ENCODE results near the gene STAP1. TPM values are rescaled to one million over a fixed set of nuclear protein-coding genes. Genes with fewer than 3 reads are reported as not detected.

STAP1 gene
- total RNA-seq, 4 donors from 2014 or later: 0.59 to 0.90 TPM; not detected in 2

- no peak for DNase-seq
- no peaks in the 10 kb centered on the region for H3K27me3 ChIP-seq
- H3K4me3 ChIP-seq: no peak overlapping the region
- H3K36me3 ChIP-seq: no peaks in the 10 kb centered on the region
- H3K27ac ChIP-seq: no peak overlapping the region
- no peaks in the 10 kb centered on the region for H3K9me3 ChIP-seq
- no peak for TF ChIP-seq POLR2A (IDR thresholded peaks at IDR 0.05)
- TF ChIP-seq, protein P1, sequence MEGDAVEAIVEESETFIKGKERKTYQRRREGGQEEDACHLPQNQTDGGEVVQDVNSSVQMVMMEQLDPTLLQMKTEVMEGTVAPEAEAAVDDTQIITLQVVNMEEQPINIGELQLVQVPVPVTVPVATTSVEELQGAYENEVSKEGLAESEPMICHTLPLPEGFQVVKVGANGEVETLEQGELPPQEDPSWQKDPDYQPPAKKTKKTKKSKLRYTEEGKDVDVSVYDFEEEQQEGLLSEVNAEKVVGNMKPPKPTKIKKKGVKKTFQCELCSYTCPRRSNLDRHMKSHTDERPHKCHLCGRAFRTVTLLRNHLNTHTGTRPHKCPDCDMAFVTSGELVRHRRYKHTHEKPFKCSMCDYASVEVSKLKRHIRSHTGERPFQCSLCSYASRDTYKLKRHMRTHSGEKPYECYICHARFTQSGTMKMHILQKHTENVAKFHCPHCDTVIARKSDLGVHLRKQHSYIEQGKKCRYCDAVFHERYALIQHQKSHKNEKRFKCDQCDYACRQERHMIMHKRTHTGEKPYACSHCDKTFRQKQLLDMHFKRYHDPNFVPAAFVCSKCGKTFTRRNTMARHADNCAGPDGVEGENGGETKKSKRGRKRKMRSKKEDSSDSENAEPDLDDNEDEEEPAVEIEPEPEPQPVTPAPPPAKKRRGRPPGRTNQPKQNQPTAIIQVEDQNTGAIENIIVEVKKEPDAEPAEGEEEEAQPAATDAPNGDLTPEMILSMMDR (IDR thresholded peaks at IDR 0.05): no peak
- no peaks in the 10 kb centered on the region for H3K4me1 ChIP-seq
- intact Hi-C loops (cut with DNase I; ENCODE audit: low total_unique reads): no loop called here
Observed at GRCh38 chr4:67614186-67614585, 55.7 kb downstream of the STAP1 start.

GRCh38 chr4:67615119-67615518 lies 56.6 kb downstream of the STAP1 start:
- Histone ChIP-seq H3K36me3 (no peaks in the 10 kb centered on the region), H3K27me3 (no peaks in the 10 kb centered on the region), H3K9me3 (no peaks in the 10 kb centered on the region), H3K4me3 (no peak overlapping the region), H3K4me1 (no peaks in the 10 kb centered on the region), H3K27ac (no peak overlapping the region)
- intact Hi-C loops (cut with DNase I; ENCODE audit: low total_unique reads): no loop called here
- no peak for DNase-seq
- TF ChIP-seq, protein P1 (IDR thresholded peaks at IDR 0.05): no peak
- TF ChIP-seq POLR2A (IDR thresholded peaks at IDR 0.05): no peak

- Histone ChIP-seq H3K4me3 (no peak overlapping the region), H3K4me1 (no peaks in the 10 kb centered on the region), H3K36me3 (no peaks in the 10 kb centered on the region), H3K27ac (no peak overlapping the region), H3K27me3 (no peaks in the 10 kb centered on the region), H3K9me3 (no peaks in the 10 kb centered on the region)
- DNase-seq: no peak
- intact Hi-C loops (cut with DNase I; ENCODE audit: low total_unique reads): no loop called here
- TF ChIP-seq, protein P1 (IDR thresholded peaks at IDR 0.05): no peak
- TF ChIP-seq POLR2A (IDR thresholded peaks at IDR 0.05): no peak
Observed at GRCh38 chr4:67616478-67616877, 58.0 kb downstream of the STAP1 start.

GRCh38 chr4:67624939-67625338 lies 66.4 kb downstream of the STAP1 start:
- no peaks in the 10 kb centered on the region for H3K27me3 ChIP-seq
- intact Hi-C loops (cut with DNase I; ENCODE audit: low total_unique reads): no loop called here
- H3K4me1 ChIP-seq: no peaks in the 10 kb centered on the region
- no peak overlapping the region for H3K4me3 ChIP-seq
- H3K36me3 ChIP-seq: no peaks in the 10 kb centered on the region
- DNase-seq: no peak
- no peak for TF ChIP-seq POLR2A (IDR thresholded peaks at IDR 0.05)
- TF ChIP-seq, protein P1 (IDR thresholded peaks at IDR 0.05): no peak
- no peak overlapping the region for H3K27ac ChIP-seq
- no peaks in the 10 kb centered on the region for H3K9me3 ChIP-seq

DNA sequence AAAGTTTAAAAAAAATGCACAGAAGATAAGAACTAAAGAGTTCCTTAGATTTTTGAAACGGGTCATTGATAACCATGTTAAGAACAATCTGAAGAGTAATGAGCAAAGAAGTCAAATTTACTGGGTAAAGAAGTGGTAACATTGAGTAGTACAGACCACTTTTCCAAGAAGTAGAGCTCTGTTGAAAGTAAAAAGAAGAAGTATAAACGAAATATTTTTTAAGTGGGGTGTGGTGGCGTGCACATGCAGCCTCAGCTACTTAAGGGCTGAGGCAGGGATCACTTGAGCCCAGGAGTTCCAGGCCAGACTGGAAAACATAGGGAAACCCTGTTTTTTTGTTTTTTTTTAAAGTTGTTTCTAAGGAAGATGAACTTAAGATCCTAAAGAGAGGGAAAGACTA lies 74.0 kb downstream of the STAP1 start:
- DNase-seq: no peak
- intact Hi-C loops (cut with DNase I; ENCODE audit: low total_unique reads): no loop called here
- H3K4me3 ChIP-seq: no peak overlapping the region
- no peaks in the 10 kb centered on the region for H3K9me3 ChIP-seq
- H3K27ac ChIP-seq: no peak overlapping the region
- no peaks in the 10 kb centered on the region for H3K36me3 ChIP-seq
- no peaks in the 10 kb centered on the region for H3K27me3 ChIP-seq
- TF ChIP-seq, protein P1 (IDR thresholded peaks at IDR 0.05): no peak
- no peak for TF ChIP-seq POLR2A (IDR thresholded peaks at IDR 0.05)
- no peaks in the 10 kb centered on the region for H3K4me1 ChIP-seq
